Trophoblast cell (in vitro differentiated cells and primary cell): Measurements from ENCODE around the gene C11orf58.

Experiments
- DNase-seq, 2 donors: peaks; one replicate each; pipeline ENCODE4 v3.0.0-alpha.2; 2016
- H2AFZ ChIP-seq: 2 replicates; pipeline ENCODE4 v1.6.1; 2013; ENCODE audit warnings: low read length, moderate library complexity, mild to moderate bottlenecking; ENCODE audit not compliant: insufficient read depth, poor library complexity
- H2AK5ac ChIP-seq: 2 replicates; pipeline ENCODE4 v1.6.1; 2013; ENCODE audit warnings: mild to moderate bottlenecking, low read length
- H2BK120ac ChIP-seq: 2 replicates; pipeline ENCODE4 v1.6.1; 2013; ENCODE audit warnings: low read length, mild to moderate bottlenecking, moderate library complexity; ENCODE audit not compliant: insufficient read depth, poor library complexity
- H2BK12ac ChIP-seq: 2 replicates; pipeline ENCODE4 v1.6.1; 2013; ENCODE audit warnings: mild to moderate bottlenecking, low read length, moderate library complexity
- H2BK5ac ChIP-seq: 2 replicates; pipeline ENCODE4 v1.6.1; 2013; ENCODE audit warnings: low read length, low read depth, moderate library complexity, mild to moderate bottlenecking; ENCODE audit not compliant: poor library complexity
- H3K14ac ChIP-seq: 2 replicates; pipeline ENCODE4 v1.6.1; 2013; ENCODE audit warnings: mild to moderate bottlenecking, low read length
- H3K18ac ChIP-seq: 2 replicates; pipeline ENCODE4 v1.6.1; 2013; ENCODE audit warnings: mild to moderate bottlenecking, low read length
- H3K23ac ChIP-seq: 2 replicates; pipeline ENCODE4 v1.6.1; 2013; ENCODE audit warnings: low read length
- H3K27ac ChIP-seq: 2 replicates; pipeline ENCODE4 v1.5.1; 2013; ENCODE audit warnings: low read depth, mild to moderate bottlenecking, inconsistent platforms, low read length, moderate library complexity
- H3K27me3 ChIP-seq: 2 replicates; pipeline ENCODE4 v1.6.1; 2013; ENCODE audit warnings: inconsistent platforms, mild to moderate bottlenecking, low read length, moderate library complexity; ENCODE audit not compliant: insufficient read depth
- H3K36me3 ChIP-seq, 2 experiments: 1 replicate in 1 of 2; 2 replicates in 1 of 2; pipeline ENCODE4 v1.6.1; 2013; ENCODE audit warnings: low read length in 2 of 2, mild to moderate bottlenecking in 2 of 2, moderate library complexity in 1 of 2; ENCODE audit not compliant: insufficient read depth in 2 of 2, control insufficient read depth in 1 of 2
- H3K4ac ChIP-seq: 2 replicates; pipeline ENCODE4 v1.6.1; 2013; ENCODE audit warnings: low read depth, mild to moderate bottlenecking, low read length, moderate library complexity
- H3K4me1 ChIP-seq, 2 experiments: 1 replicate in 1 of 2; 2 replicates in 1 of 2; pipeline ENCODE4 v1.6.1; 2013; ENCODE audit warnings: low read length in 2 of 2, mild to moderate bottlenecking in 2 of 2, moderate library complexity in 1 of 2; ENCODE audit not compliant: insufficient read depth in 2 of 2, control insufficient read depth in 1 of 2
- H3K4me2 ChIP-seq: 2 replicates; pipeline ENCODE4 v1.6.1; 2013; ENCODE audit warnings: inconsistent platforms, mild to moderate bottlenecking, low read length, moderate library complexity
- H3K4me3 ChIP-seq: 2 replicates; pipeline ENCODE4 v1.5.1; 2013; ENCODE audit warnings: mild to moderate bottlenecking, low read depth, low read length, inconsistent platforms
- H3K79me1 ChIP-seq: one replicate; pipeline ENCODE4 v1.6.1; 2013; ENCODE audit warnings: low read length
- H3K79me2 ChIP-seq: 2 replicates; pipeline ENCODE4 v1.6.1; 2013; ENCODE audit warnings: low read length, mild to moderate bottlenecking; ENCODE audit not compliant: control insufficient read depth, insufficient read depth, poor library complexity
- H3K9ac ChIP-seq: 2 replicates; pipeline ENCODE4 v1.6.1; 2013; ENCODE audit warnings: mild to moderate bottlenecking, low read length
- H3K9me3 ChIP-seq: 2 replicates; pipeline ENCODE4 v1.6.1; 2013; ENCODE audit warnings: low read depth, mild to moderate bottlenecking, control low read depth, inconsistent platforms, low read length; ENCODE audit not compliant: insufficient read depth
- H4K12ac ChIP-seq: 2 replicates; pipeline ENCODE4 v1.6.1; 2013; ENCODE audit warnings: low read depth, mild to moderate bottlenecking, low read length, moderate library complexity
- H4K8ac ChIP-seq: 2 replicates; pipeline ENCODE4 v1.6.1; 2013; ENCODE audit warnings: low read depth, mild to moderate bottlenecking, low read length, moderate library complexity
- H4K91ac ChIP-seq: one replicate; pipeline ENCODE4 v1.6.1; 2013; ENCODE audit warnings: low read depth, mild to moderate bottlenecking, low read length, moderate library complexity
- WGBS: extraction: QIAGEN DNeasy Blood & Tissue Kit; methylation state at CpG from one replicate; pipeline ENCODE4 v1.1.7; 2013; ENCODE audit warnings: missing lambda C conversion rate; ENCODE audit not compliant: insufficient read length, insufficient coverage; ENCODE audit errors: extremely low coverage; 5-methylcytosine and 5-hydroxymethylcytosine counted together

The C11orf58 gene

GRCh38 chr11:16793009-16793408, 54.6 kb downstream of the C11orf58 start:
- Histone ChIP-seq H3K14ac (no peak overlapping the region), H3K4ac (no peak overlapping the region), H3K9ac (no peak overlapping the region), H3K27ac (no peak overlapping the region), H2AFZ (no peak overlapping the region), H3K27me3 (no peaks in the 10 kb centered on the region), H4K91ac (no peak overlapping the region), H4K8ac (no peak overlapping the region), H4K12ac (no peak overlapping the region), H2AK5ac (no peak overlapping the region), H3K18ac (no peak overlapping the region), H3K36me3 (peaks cover 59 to 70% of the 10 kb centered on the region in 2 experiments), H3K23ac (no peak overlapping the region), H2BK12ac (no peak overlapping the region), H2BK120ac (no peak overlapping the region), H3K79me2 (no peaks in the 10 kb centered on the region), H2BK5ac (no peak overlapping the region), H3K79me1 (peaks cover 8% of the 10 kb centered on the region), H3K4me2 (no peak overlapping the region), H3K4me3 (no peak overlapping the region), H3K9me3 (no peaks in the 10 kb centered on the region), H3K4me1 (peaks cover 5 to 16% of the 10 kb centered on the region in 2 experiments)
- WGBS = no CpG with 5 or more reads among the region's 3 CpGs
- DNase-seq = no peak

DNA sequence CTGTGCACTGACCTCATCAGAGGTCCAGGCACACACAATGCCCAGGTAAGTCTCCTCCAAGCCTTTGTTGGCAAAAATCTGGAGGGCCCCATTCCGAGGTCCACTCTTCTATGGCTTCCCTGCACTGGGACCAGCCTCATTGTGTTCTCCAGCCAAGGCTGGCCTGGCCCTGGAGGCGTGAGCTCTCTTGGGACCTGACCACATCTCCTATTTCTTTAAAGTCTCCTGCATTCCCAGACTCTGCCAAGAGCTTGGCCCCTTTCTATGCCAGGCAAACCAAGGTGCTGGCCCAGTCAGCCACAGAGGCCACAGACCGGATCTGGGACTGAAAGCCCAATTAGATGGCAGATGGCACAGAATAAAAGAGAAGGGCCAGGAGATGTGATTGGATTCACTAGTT, 55.1 kb downstream of the C11orf58 start:
- Histone ChIP-seq H3K79me2 (no peaks in the 10 kb centered on the region), H2BK12ac (no peak overlapping the region), H3K23ac (no peak overlapping the region), H3K18ac (no peak overlapping the region), H3K4me2 (no peak overlapping the region), H3K4ac (no peak overlapping the region), H2AK5ac (no peak overlapping the region), H3K14ac (no peak overlapping the region), H3K36me3 (peaks cover 61 to 70% of the 10 kb centered on the region in 2 experiments), H2BK5ac (no peak overlapping the region), H3K27me3 (no peaks in the 10 kb centered on the region), H3K27ac (no peak overlapping the region), H2AFZ (no peak overlapping the region), H3K9ac (no peak overlapping the region), H4K12ac (no peak overlapping the region), H3K4me3 (no peak overlapping the region), H2BK120ac (no peak overlapping the region), H4K91ac (no peak overlapping the region), H4K8ac (no peak overlapping the region), H3K4me1 (peaks cover 5 to 14% of the 10 kb centered on the region in 2 experiments), H3K9me3 (no peaks in the 10 kb centered on the region), H3K79me1 (peaks cover 8% of the 10 kb centered on the region)
- WGBS = no CpG with 5 or more reads among the region's 3 CpGs
- DNase-seq = no peak

DNA sequence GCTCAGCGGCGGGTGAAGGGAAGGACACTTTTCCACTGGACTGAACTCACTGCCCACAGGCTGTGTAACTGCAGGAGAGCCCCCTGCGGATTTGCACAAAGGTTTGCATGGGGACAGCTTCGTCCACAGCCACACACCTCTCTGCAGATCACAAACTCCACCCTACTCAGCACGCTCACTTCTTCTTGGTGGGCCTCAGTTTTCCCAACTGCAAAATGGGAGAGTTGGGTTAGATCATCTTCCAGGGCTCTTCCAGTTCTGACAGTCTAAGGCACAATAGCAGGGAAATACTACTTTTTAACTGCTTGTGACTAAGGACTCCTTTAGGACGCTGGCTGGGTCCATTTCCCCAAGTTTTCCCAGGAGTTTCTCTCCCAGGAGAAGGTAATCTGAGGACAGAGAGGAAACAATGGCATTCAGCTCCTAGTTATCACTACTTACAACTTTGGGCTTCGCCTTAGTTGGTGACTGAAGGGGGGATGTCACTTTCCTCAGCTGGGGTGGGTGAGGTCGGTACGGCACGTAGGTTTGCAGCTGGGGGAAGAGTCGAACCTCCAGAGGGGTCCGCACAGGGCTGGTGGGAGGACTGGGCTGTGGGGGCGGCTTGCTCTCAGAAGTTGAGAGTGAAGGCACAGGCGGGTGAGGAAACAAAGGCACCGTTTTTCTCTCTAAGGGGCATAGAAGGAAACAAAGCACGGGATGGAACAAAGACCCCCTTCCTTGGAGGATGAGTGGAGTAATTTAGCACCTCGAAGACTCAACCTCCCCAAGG, 55.8 kb downstream of the C11orf58 start:
- H2AFZ ChIP-seq = no peak overlapping the region
- no peak overlapping the region for H3K18ac ChIP-seq
- H3K9me3 ChIP-seq = no peaks in the 10 kb centered on the region
- H2BK5ac ChIP-seq = no peak overlapping the region
- no peak overlapping the region for H3K23ac ChIP-seq
- no peak overlapping the region for H3K4me3 ChIP-seq
- H3K4ac ChIP-seq = no peak overlapping the region
- peaks cover 54 to 63% of the 10 kb centered on the region in 2 experiments for H3K36me3 ChIP-seq
- peaks cover 8% of the 10 kb centered on the region for H3K79me1 ChIP-seq
- no peak overlapping the region for H2BK120ac ChIP-seq
- no CpG with 5 or more reads among the region's 17 CpGs for WGBS
- H3K27ac ChIP-seq = no peak overlapping the region
- no peaks in the 10 kb centered on the region for H3K27me3 ChIP-seq
- no peaks in the 10 kb centered on the region for H3K79me2 ChIP-seq
- no peak overlapping the region for H4K91ac ChIP-seq
- no peak for DNase-seq
- H3K14ac ChIP-seq = no peak overlapping the region
- no peak overlapping the region for H2BK12ac ChIP-seq
- no peak overlapping the region for H4K12ac ChIP-seq
- H3K4me1 ChIP-seq = peaks cover 5 to 12% of the 10 kb centered on the region in 2 experiments
- no peak overlapping the region for H3K4me2 ChIP-seq
- no peak overlapping the region for H3K9ac ChIP-seq
- H4K8ac ChIP-seq = no peak overlapping the region
- no peak overlapping the region for H2AK5ac ChIP-seq

DNA sequence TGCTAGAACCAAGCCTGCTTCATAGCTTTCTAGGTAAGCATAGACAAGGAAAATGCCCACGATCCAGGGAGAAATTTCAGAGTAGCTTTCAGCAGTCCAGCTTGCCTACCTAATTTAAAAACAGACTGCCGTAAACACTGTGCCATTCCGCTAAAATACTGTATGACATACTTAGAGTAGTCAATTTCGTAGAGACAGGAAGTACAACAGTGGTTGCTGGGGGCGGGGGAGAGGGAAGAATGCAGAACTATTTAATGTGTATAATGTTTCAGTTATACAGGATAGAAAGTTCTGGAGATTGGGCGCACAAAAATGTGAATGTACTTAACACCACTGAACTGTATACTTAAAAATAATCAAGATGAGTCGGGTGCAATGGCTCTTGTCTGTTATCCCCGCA, 56.7 kb downstream of the C11orf58 start:
- no peak overlapping the region for H4K12ac ChIP-seq
- H3K4me1 ChIP-seq = peaks cover 5 to 12% of the 10 kb centered on the region in 2 experiments
- H3K4me3 ChIP-seq = no peak overlapping the region
- H3K4ac ChIP-seq = no peak overlapping the region
- H2BK12ac ChIP-seq = no peak overlapping the region
- H2AK5ac ChIP-seq = no peak overlapping the region
- H3K36me3 ChIP-seq = peaks cover 47 to 57% of the 10 kb centered on the region in 2 experiments
- H3K79me1 ChIP-seq = peaks cover 8% of the 10 kb centered on the region
- no peaks in the 10 kb centered on the region for H3K9me3 ChIP-seq
- no peak overlapping the region for H3K9ac ChIP-seq
- H2BK120ac ChIP-seq = no peak overlapping the region
- H3K18ac ChIP-seq = no peak overlapping the region
- H3K79me2 ChIP-seq = no peaks in the 10 kb centered on the region
- no peak for DNase-seq
- H3K14ac ChIP-seq = no peak overlapping the region
- H3K23ac ChIP-seq = no peak overlapping the region
- WGBS = no CpG with 5 or more reads among the region's 8 CpGs
- no peak overlapping the region for H3K4me2 ChIP-seq
- no peak overlapping the region for H4K8ac ChIP-seq
- no peak overlapping the region for H3K27ac ChIP-seq
- H3K27me3 ChIP-seq = no peaks in the 10 kb centered on the region
- no peak overlapping the region for H2BK5ac ChIP-seq
- H2AFZ ChIP-seq = no peak overlapping the region
- no peak overlapping the region for H4K91ac ChIP-seq
